ENCODE measurements around the gene PNCK. TPM values are rescaled to one million over a fixed set of nuclear protein-coding genes. Genes with fewer than 3 reads are reported as not detected.
A peak's percentile ranks its signal among the peaks of the same experiment; 100 is the strongest.

Gene PNCK
- total and polyA plus RNA-seq, 2 of the 13 experiments (the other 11 are each of a cell fraction or from before 2014, with no cell fraction given) = 33.1 TPM; not detected in 1

DNA sequence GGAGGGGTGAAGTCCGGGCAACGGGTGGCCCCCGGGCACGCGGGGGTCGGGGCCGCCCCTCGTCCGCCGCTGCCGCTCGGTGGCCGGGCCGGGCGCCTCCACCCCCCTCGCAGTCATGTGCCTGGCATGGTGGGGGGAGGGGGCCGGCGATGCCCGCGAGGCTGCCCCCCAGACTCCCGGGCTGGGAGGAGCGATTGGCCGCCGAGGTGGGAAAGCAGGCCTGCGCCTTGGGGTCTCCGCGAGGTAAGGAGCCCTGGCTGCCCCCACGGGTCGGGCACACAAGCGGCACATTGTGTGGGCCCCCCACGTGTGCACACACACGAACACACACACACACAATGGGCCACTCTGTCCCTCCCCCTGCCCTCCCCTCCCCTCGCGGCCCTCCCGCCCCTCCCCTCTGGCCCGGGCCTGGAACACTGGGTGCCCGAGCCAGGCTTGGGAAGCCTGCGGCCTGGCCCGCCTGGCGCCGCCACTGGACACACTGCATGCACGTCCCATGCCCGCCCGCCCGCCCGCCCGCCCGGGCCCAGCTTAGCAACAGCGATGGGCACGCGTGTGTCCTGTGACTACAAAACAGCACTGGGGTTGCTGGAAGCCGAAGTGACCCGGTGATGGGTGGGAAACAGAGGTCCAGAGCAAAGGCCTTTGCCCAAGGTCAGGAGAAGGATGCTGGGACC, 15.4 kb upstream of the PNCK start:
- Histone ChIP-seq H3K4me2 (ENCODE audit: low read depth, low read length) (peak overlapping the region; percentile 75), H4K20me1 (ENCODE audit: insufficient read depth, low read length) (peaks cover 22% of the 10 kb centered on the region), H2AFZ (ENCODE audit: low read length) (no peak overlapping the region), H3K4me1 (ENCODE audit: insufficient read depth, low read length) (peaks cover 27% of the 10 kb centered on the region), H3K4me3 (replicated peaks in 1 of 3; ENCODE audit: insufficient read depth in 1 of 3, low read depth in 2 of 3, low read length in 3 of 3) (peak overlapping the region; percentile 37 to 74 (median 68); a peak in 5 of 6 replicates), H3K79me2 (ENCODE audit: insufficient read depth, low read length) (peaks cover 20% of the 10 kb centered on the region), H3K9me3 (ENCODE audit: low read length) (no peaks in the 10 kb centered on the region), H3K36me3 (replicated peaks in 1 of 2; ENCODE audit: control insufficient read depth in 1 of 2, insufficient read depth in 2 of 2, low read length in 2 of 2) (peaks cover 0 to 3% of the 10 kb centered on the region in 2 experiments; a peak in 2 of 5 replicates), H3K9ac (ENCODE audit: insufficient read depth, low read depth, low read length) (peak overlapping the region; percentile 64), H3K27me3 (ENCODE audit: control insufficient read depth in 1 of 2, insufficient read depth in 2 of 2, low read length in 2 of 2) (no peaks in the 10 kb centered on the region), H3K27ac (ENCODE audit: extremely low read length, insufficient read depth, low read length) (no peak overlapping the region)
- POLR2A ChIA-PET = no interaction called here
- no CpG with 5 or more reads among the region's 53 CpGs for WGBS (ENCODE audit: low lambda C conversion rate)
- DNase-seq (ENCODE audit: low spot score) = no peak
- peak; percentile 8; the same call in 2 of the 3 replicates for ATAC-seq
- in situ Hi-C loops (cut with HindIII; ENCODE audit: extremely low pct_ligation_motif_present, low pct_unique_long_range_greater_than_20kb) = no loop called here
- TF ChIP-seq HOXA3 (CRISPR knock-in tag; IDR thresholded peaks at IDR 0.05) = 0 out of 2 replicates have a peak, but pooled peaks have one; percentile 14
- TF ChIP-seq, protein P1, sequence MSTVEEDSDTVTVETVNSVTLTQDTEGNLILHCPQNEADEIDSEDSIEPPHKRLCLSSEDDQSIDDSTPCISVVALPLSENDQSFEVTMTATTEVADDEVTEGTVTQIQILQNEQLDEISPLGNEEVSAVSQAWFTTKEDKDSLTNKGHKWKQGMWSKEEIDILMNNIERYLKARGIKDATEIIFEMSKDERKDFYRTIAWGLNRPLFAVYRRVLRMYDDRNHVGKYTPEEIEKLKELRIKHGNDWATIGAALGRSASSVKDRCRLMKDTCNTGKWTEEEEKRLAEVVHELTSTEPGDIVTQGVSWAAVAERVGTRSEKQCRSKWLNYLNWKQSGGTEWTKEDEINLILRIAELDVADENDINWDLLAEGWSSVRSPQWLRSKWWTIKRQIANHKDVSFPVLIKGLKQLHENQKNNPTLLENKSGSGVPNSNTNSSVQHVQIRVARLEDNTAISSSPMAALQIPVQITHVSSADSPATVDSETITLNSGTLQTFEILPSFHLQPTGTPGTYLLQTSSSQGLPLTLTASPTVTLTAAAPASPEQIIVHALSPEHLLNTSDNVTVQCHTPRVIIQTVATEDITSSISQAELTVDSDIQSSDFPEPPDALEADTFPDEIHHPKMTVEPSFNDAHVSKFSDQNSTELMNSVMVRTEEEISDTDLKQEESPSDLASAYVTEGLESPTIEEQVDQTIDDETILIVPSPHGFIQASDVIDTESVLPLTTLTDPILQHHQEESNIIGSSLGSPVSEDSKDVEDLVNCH (CRISPR knock-in tag; IDR thresholded peaks at IDR 0.05) = no peak
- no peak for TF ChIP-seq IKZF1 (IDR thresholded peaks at IDR 0.05)
- peak; percentile 19; the same call in 1 of the 2 replicates for TF ChIP-seq ZNF281 (CRISPR knock-in tag; IDR thresholded peaks at IDR 0.05; ENCODE audit: borderline replicate concordance)
- TF ChIP-seq, protein P2, sequence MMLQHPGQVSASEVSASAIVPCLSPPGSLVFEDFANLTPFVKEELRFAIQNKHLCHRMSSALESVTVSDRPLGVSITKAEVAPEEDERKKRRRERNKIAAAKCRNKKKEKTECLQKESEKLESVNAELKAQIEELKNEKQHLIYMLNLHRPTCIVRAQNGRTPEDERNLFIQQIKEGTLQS (CRISPR knock-in tag; IDR thresholded peaks at IDR 0.05) = no peak
- no peak for TF ChIP-seq ETS1 (CRISPR knock-in tag; IDR thresholded peaks at IDR 0.05)
- TF ChIP-seq RBFOX2 (IDR thresholded peaks at IDR 0.05; ENCODE audit: low read depth, low read length) = peak; percentile 11
- TF ChIP-seq ERF (CRISPR knock-in tag; IDR thresholded peaks at IDR 0.05) = no peak
- TF ChIP-seq, protein P3, sequence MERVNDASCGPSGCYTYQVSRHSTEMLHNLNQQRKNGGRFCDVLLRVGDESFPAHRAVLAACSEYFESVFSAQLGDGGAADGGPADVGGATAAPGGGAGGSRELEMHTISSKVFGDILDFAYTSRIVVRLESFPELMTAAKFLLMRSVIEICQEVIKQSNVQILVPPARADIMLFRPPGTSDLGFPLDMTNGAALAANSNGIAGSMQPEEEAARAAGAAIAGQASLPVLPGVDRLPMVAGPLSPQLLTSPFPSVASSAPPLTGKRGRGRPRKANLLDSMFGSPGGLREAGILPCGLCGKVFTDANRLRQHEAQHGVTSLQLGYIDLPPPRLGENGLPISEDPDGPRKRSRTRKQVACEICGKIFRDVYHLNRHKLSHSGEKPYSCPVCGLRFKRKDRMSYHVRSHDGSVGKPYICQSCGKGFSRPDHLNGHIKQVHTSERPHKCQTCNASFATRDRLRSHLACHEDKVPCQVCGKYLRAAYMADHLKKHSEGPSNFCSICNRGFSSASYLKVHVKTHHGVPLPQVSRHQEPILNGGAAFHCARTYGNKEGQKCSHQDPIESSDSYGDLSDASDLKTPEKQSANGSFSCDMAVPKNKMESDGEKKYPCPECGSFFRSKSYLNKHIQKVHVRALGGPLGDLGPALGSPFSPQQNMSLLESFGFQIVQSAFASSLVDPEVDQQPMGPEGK (CRISPR knock-in tag; IDR thresholded peaks at IDR 0.05) = peak; percentile 57
- TF ChIP-seq ZNF3 (CRISPR knock-in tag; IDR thresholded peaks at IDR 0.05) = no peak
- CTCF ChIA-PET (ENCODE audit: low intra/inter-chr PET ratio, low total read pairs) = no interaction called here
- intact Hi-C loops (cut with micrococcal nuclease; ENCODE audit: unreplicated experiment) = no loop called here
- no peak for FAIRE-seq
- BruUV-seq (replicated peaks) = no TSS peak

Data from HepG2 (cell line).